HG03469 (cell line): Measurements from ENCODE around the gene SMIM10L2A.
"Not testable (repeated sequence)": the region's sequence is repeated elsewhere in the genome, so short reads cannot be mapped to it uniquely, and the experiment has no call there.

ENCODE experiments used
- ATAC-seq: cut with Tn5 transposase; IDR thresholded peaks from one replicate; pipeline ENCODE4 v1.9.1; 2021; ENCODE audit warnings: mild to moderate bottlenecking, moderate library complexity, moderate number of reproducible peaks; ENCODE audit not compliant: unreplicated experiment

Gene SMIM10L2A

DNA sequence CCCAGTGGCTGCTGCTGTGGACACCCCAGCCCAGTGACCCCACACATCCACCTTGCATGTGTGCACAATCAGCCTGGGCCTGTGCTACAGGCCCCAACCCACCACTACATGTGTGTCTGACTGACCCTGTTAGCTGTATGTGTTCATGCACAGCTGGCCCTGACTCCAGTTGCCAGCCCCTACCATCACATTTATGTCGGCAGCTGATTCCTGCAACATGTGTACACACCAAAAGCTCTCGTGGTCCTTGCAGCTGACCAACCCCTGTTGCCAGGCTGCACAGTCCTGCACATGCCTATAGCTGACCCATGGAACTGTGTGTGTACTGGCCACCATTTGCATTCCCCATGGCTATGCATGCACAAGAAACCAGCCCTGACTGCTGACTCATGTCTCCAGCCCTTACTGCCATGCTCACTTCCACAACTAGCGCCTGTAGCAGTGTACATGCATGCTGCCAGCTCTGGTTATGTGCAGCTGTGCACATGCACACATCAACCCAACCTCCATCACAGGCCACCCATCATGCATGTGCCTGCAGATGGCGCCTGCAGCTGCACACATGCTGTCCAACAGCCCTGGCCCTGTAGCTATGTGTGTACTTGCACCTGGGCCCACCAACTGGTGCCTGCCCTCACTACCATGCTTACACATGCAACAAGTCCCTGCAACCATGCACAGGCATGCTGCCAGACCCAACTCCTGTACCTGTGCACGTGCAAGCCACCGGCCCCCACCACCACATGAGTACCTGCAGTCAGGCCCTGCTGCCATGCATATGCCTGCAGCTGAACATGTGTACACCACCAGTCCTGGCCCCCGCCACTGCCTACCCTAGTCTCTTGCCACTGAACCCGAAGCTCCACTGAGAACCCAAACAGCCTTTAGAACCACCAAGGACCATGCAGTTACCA, 28.1 kb downstream of the SMIM10L2A start:
- ATAC-seq = no peak

DNA sequence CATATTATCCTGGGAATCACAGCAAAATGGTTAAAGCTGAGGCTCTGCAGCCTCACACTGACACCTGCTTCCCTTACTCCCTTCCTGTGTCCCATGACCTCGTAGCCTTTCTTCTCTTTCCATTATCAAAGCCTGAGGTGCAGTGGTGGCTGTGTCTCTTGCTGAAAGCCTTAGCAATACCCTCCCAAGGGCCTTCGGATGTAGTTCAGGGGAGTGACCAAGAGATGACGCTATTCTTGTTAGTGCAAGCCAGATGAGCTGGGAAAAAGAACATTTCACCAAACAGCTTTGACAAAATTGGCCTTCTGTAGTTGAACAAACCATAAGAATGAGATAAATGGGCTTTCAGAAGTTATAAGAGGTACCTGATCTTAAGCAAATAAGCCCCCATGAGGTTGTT, 31.6 kb downstream of the SMIM10L2A start:
- no peak for ATAC-seq

DNA sequence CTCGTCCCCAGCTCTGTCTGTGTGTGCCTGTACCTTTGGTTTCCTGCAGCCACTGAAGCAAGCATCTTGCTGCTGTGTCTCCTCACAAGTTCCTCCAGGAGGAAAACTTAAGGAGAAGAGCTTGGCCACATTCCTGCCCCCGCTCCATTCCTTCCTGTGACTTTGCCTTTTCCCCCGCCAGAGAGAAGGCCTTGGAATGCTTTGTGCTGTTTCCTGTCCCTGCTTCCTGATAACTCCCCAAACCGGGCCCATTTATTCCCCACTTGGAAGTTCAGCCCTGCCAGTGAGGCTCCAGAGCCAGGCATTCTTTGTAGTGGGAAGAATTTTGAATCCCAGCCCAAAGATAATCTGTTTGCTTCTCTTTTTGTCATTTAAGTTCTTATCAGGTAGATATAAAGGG, 33.1 kb downstream of the SMIM10L2A start:
- ATAC-seq = no peak

DNA sequence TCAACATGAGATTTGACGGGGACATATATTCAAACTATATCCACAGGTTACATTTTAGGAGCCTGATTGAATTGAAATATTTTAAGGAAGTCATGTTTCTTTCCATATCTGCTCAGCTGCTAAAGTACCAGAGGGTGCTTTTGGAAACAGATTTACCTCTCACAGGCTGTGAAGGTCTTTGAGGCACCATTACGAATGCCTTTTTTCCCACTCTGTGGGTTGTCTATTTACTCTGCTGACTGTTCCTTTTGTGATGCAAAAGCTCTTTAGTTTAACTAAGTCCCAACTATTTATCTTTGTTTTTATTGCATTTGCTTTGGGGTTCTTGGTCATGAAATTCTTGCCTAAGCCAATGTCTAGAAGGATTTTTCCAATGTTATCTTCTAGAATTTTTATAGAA, 40.0 kb downstream of the SMIM10L2A start:
- not testable (repeated sequence) for ATAC-seq

DNA sequence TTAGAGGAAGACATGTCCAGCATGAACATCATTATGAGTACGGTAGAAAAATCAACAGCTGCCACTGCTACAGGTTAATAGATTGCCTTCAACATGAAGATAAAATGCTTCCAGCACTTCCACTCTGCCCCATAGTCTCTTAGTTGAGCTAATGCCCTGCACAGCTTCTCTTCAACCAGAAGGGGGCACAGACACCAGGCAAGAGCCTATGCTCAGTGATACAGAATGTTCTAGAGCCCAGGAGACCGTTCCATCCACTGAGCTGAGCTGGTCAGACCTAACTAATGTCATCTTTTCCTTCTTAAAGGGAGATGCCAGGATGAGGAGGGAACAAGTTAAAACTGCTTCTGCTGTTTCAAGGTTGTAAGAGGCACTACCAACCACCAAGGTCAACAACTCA, 42.2 kb downstream of the SMIM10L2A start:
- no peak for ATAC-seq

DNA sequence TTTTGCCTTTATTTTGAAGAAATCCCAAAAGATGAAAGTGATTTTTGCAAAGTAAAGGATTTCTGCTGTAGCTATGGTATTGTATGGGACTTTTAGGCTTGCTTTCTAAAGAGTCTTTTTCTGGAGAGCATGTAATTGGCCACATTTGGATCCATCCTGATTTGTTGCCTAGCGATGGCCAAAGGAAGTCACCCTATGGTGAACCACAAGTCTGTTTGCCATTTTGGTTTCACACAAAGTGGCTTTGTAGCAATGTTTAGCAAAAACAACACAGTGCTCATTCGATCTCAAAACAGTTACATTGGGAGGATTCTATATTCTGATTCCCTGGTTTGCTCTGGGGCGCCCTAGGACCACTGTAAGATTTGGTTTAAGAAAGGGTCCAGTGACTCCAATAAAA, 54.6 kb downstream of the SMIM10L2A start:
- no peak for ATAC-seq

DNA sequence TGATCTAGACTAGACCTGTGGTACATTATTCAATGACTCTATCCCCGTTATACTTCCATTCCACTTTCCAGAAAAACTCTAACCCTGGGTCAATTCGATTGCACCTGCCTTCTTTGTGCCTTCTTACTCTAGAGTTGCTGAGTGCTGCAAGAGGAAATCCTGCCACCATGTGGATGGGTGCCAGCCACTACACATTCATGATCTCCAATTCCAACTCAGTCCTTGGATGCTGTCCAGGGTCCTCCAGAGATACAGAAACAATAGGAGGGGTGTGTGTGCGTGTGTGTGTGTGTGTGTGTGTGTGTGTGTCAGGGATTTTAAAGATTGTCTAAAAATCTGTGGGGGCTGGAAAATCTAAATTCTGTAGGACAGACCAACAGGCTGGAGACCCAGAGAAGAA, 55.8 kb downstream of the SMIM10L2A start:
- no peak for ATAC-seq
